Measurements from ENCODE around the gene MITF.

MITF gene

GRCh38 chr3:69739204-69740102 is at the start of gene MITF:
Gene MITF, plus strand, starts transcription at chr3:69739464. Its CDS starts 134 bp downstream, at chr3:69739598.
- no peak for DNase-seq (ENCODE audit: low read depth in 2 of 2)

- no peak for DNase-seq (ENCODE audit: low read depth in 2 of 2)
These were observed 47.4 kb upstream of the MITF start for GRCh38 chr3:69691860-69692259.

- no peak for DNase-seq (ENCODE audit: low read depth in 2 of 2)
These were observed 46.5 kb upstream of the MITF start for GRCh38 chr3:69692761-69693160.

GRCh38 chr3:69695443-69695842 is 43.8 kb upstream of the MITF start:
- no peak for DNase-seq (ENCODE audit: low read depth in 2 of 2)

- no peak for DNase-seq (ENCODE audit: low read depth in 2 of 2)
These were observed 43.3 kb upstream of the MITF start for GRCh38 chr3:69695933-69696332.

GRCh38 chr3:69696367-69696766 is 42.9 kb upstream of the MITF start:
- no peak for DNase-seq (ENCODE audit: low read depth in 2 of 2)

GRCh38 chr3:69697381-69697780 is 41.9 kb upstream of the MITF start:
- DNase-seq (ENCODE audit: low read depth in 2 of 2) = no peak

GRCh38 chr3:69698728-69699127 is 40.5 kb upstream of the MITF start:
- no peak for DNase-seq (ENCODE audit: low read depth in 2 of 2)

- no peak for DNase-seq (ENCODE audit: low read depth in 2 of 2)
These were observed 40.1 kb upstream of the MITF start for GRCh38 chr3:69699183-69699582.

- DNase-seq (ENCODE audit: low read depth in 2 of 2) = no peak
These were observed 38.3 kb upstream of the MITF start for GRCh38 chr3:69700949-69701348.

GRCh38 chr3:69710153-69710977 is 28.9 kb upstream of the MITF start:
- DNase-seq (ENCODE audit: low read depth in 2 of 2) = no peak

GRCh38 chr3:69712269-69712668 is 27.0 kb upstream of the MITF start:
- no peak for DNase-seq (ENCODE audit: low read depth in 2 of 2)

GRCh38 chr3:69712933-69713332 is 26.3 kb upstream of the MITF start:
- DNase-seq (ENCODE audit: low read depth in 2 of 2) = no peak

GRCh38 chr3:69715204-69715603 is 24.1 kb upstream of the MITF start:
- no peak for DNase-seq (ENCODE audit: low read depth in 2 of 2)

GRCh38 chr3:69716119-69716518 is 23.1 kb upstream of the MITF start:
- DNase-seq (ENCODE audit: low read depth in 2 of 2) = no peak

GRCh38 chr3:69718866-69719586 is 20.2 kb upstream of the MITF start:
- DNase-seq (ENCODE audit: low read depth in 2 of 2) = no peak

GRCh38 chr3:69719587-69720122 is 19.6 kb upstream of the MITF start:
- no peak for DNase-seq (ENCODE audit: low read depth in 2 of 2)

- DNase-seq (ENCODE audit: low read depth in 2 of 2) = no peak
These were observed 18.4 kb upstream of the MITF start for GRCh38 chr3:69720824-69721223.

- DNase-seq (ENCODE audit: low read depth in 2 of 2) = no peak
These were observed 15.9 kb upstream of the MITF start for GRCh38 chr3:69723389-69723788.

GRCh38 chr3:69724722-69725435 is 14.4 kb upstream of the MITF start:
- DNase-seq (ENCODE audit: low read depth in 2 of 2) = no peak

- no peak for DNase-seq (ENCODE audit: low read depth in 2 of 2)
These were observed 13.2 kb upstream of the MITF start for GRCh38 chr3:69725994-69726571.

All from stimulated activated CD4-positive, alpha-beta T cell treated with anti-CD3 and anti-CD28 coated beads, Interleukin-1b, Interleukin-23, amount 100 ng/mL, for 1 hour (primary cell).